ENCODE data around the gene TTLL12. TPM values are rescaled to one million over a fixed set of nuclear protein-coding genes. Genes with fewer than 3 reads are reported as not detected.

Gene TTLL12
- total and polyA plus RNA-seq, 5 donors from 2014 or later: 14.1 to 23.7 (median 21.6) TPM

DNA sequence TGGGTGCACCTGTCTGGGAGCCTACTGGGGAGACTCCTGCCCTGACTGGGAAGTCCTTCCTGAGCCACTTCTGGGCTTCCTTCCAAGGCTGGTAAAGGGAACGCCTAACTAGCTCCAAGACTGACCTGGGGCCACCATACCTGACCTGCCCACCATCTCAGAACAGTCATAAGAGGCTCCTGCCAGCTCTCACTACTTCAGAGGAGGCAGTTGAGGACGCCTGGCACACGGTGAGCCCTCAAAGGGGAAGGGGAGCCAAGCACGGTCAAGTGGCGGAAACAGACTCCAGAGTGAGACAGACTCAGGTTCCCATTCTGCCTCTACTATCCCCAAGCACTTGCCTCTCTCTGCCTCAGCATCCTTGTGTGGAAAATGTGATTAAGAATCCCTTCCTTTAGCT lies 51.4 kb downstream of the TTLL12 start:
- DNase-seq (no peak), ATAC-seq (ENCODE audit: low read depth in 2 of 2) (no peak)
- Mint-ChIP-seq H3K27me3 (no peaks in the 10 kb centered on the region), H3K4me3 (no peak overlapping the region), H3K36me3 (peaks cover 17% of the 10 kb centered on the region), H3K9me3 (no peaks in the 10 kb centered on the region), H3K27ac (peak overlapping the region in 1 of 3 donors; percentile 25), H3K4me1 (peaks cover 0 to 15% (median 6%) of the 10 kb centered on the region in 4 donors)
- Histone ChIP-seq H3K4me1 (ENCODE audit: control insufficient read depth, insufficient read depth, low read length, poor library complexity, severe bottlenecking) (no peaks in the 10 kb centered on the region), H3K27ac (ENCODE audit: insufficient read depth, low read length, poor library complexity, severe bottlenecking) (no peak overlapping the region), H3K9me3 (ENCODE audit: control insufficient read depth in 2 of 2, low read length in 2 of 2) (no peaks in the 10 kb centered on the region), H3K4me3 (ENCODE audit: low read depth, low read length) (no peak overlapping the region), H3K36me3 (ENCODE audit: control insufficient read depth, insufficient read depth, low read length) (peaks cover 31% of the 10 kb centered on the region), H3K27me3 (ENCODE audit: control insufficient read depth, insufficient read depth, low read length) (no peaks in the 10 kb centered on the region)

DNA sequence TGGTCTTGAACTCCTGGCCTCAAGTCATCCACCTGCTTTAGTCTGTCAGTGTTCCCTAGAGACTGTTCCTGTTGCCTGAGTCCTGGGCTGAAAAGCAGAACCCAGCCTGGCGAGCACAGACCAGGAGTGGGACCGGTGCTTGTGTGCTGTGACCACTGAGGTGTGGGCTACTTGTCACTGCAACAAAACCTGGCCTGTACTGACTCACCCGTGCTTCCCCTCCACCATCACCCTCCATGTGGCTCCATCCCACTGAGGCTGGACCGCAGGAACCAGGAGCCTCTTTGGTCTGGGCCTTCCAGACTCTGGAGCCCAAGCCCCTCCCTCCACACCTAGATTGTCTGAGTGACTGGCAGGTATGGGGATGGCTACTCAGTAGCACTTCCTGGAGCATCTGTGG lies 52.4 kb downstream of the TTLL12 start:
- H3K27me3 Mint-ChIP-seq: no peaks in the 10 kb centered on the region
- no peaks in the 10 kb centered on the region for H3K4me1 ChIP-seq (ENCODE audit: control insufficient read depth, insufficient read depth, low read length, poor library complexity, severe bottlenecking)
- DNase-seq (no peak), ATAC-seq (ENCODE audit: low read depth in 2 of 2) (no peak)
- peaks cover 10% of the 10 kb centered on the region for H3K36me3 Mint-ChIP-seq
- H3K27ac Mint-ChIP-seq: no peak overlapping the region
- H3K36me3 ChIP-seq (ENCODE audit: control insufficient read depth, insufficient read depth, low read length): peaks cover 25% of the 10 kb centered on the region
- H3K9me3 ChIP-seq (ENCODE audit: control insufficient read depth in 2 of 2, low read length in 2 of 2): no peaks in the 10 kb centered on the region
- no peak overlapping the region for H3K4me3 Mint-ChIP-seq
- H3K4me3 ChIP-seq (ENCODE audit: low read depth, low read length): no peak overlapping the region
- H3K4me1 Mint-ChIP-seq: peaks cover 0 to 15% (median 5%) of the 10 kb centered on the region in 4 donors
- H3K27ac ChIP-seq (ENCODE audit: insufficient read depth, low read length, poor library complexity, severe bottlenecking): no peak overlapping the region
- no peaks in the 10 kb centered on the region for H3K9me3 Mint-ChIP-seq
- H3K27me3 ChIP-seq (ENCODE audit: control insufficient read depth, insufficient read depth, low read length): no peaks in the 10 kb centered on the region

- DNase-seq: no peak
- no peaks in the 10 kb centered on the region for H3K9me3 Mint-ChIP-seq
- H3K36me3 Mint-ChIP-seq: peaks cover 5% of the 10 kb centered on the region
- Histone ChIP-seq H3K4me1 (ENCODE audit: control insufficient read depth, insufficient read depth, low read length, poor library complexity, severe bottlenecking) (no peaks in the 10 kb centered on the region), H3K27me3 (ENCODE audit: control insufficient read depth, insufficient read depth, low read length) (no peaks in the 10 kb centered on the region), H3K36me3 (ENCODE audit: control insufficient read depth, insufficient read depth, low read length) (peaks cover 18% of the 10 kb centered on the region), H3K4me3 (ENCODE audit: low read depth, low read length) (no peak overlapping the region), H3K27ac (ENCODE audit: insufficient read depth, low read length, poor library complexity, severe bottlenecking) (no peak overlapping the region), H3K9me3 (ENCODE audit: control insufficient read depth in 2 of 2, low read length in 2 of 2) (no peaks in the 10 kb centered on the region)
- no peaks in the 10 kb centered on the region for H3K27me3 Mint-ChIP-seq
- no peak overlapping the region for H3K27ac Mint-ChIP-seq
- no peak overlapping the region for H3K4me3 Mint-ChIP-seq
- H3K4me1 Mint-ChIP-seq: peaks cover 0 to 9% (median 2%) of the 10 kb centered on the region in 4 donors
- no peak for ATAC-seq (ENCODE audit: low read depth in 2 of 2)
These were observed 53.5 kb downstream of the TTLL12 start for GRCh38 chr22:43133401-43133800.

DNA sequence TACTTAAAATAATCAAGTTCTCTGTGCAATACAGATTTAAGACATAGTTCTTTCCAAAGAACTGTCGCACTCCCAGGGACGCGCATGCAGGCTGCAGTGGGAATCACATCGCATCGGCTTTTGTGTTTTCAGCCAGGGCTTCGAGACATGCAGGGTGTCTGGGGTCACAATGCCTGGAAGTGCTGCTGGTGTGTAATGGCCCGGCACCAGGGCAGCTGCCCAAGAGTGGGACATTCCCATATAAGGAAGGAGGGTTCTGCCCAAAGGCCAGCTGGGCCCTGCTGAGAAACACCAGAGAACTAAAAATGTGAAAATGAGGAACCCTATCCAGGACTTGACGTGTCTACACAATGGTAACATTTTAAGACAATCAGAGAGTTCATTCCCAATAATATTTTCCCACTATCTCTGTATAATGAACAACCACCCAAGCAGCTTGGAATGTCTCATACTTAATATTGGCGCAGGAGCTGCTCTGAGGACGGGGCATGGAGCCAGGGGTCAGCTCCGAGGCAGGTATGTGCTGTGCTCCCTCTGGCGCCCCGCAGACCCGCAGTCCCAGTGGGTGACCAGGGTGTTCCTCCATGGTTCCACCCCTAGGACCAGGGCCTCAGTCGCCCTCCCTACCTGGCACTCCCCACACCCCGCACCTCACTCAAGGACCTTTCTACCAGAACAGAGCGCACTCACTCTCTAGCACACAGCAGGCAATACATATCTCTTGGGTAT lies 55.0 kb downstream of the TTLL12 start:
- H3K27me3 Mint-ChIP-seq: no peaks in the 10 kb centered on the region
- no peak overlapping the region for H3K4me3 ChIP-seq (ENCODE audit: low read depth, low read length)
- ATAC-seq (ENCODE audit: low read depth in 2 of 2): no peak
- no peak overlapping the region for H3K4me3 Mint-ChIP-seq
- H3K27ac ChIP-seq (ENCODE audit: insufficient read depth, low read length, poor library complexity, severe bottlenecking): no peak overlapping the region
- H3K4me1 ChIP-seq (ENCODE audit: control insufficient read depth, insufficient read depth, low read length, poor library complexity, severe bottlenecking): no peaks in the 10 kb centered on the region
- H3K27ac Mint-ChIP-seq: no peak overlapping the region
- no peaks in the 10 kb centered on the region for H3K9me3 ChIP-seq (ENCODE audit: control insufficient read depth in 2 of 2, low read length in 2 of 2)
- no peaks in the 10 kb centered on the region for H3K9me3 Mint-ChIP-seq
- no peaks in the 10 kb centered on the region for H3K27me3 ChIP-seq (ENCODE audit: control insufficient read depth, insufficient read depth, low read length)
- peaks cover 0 to 6% (median 2%) of the 10 kb centered on the region in 4 donors for H3K4me1 Mint-ChIP-seq
- no peak for DNase-seq
- H3K36me3 Mint-ChIP-seq: peaks cover 5% of the 10 kb centered on the region
- peaks cover 8% of the 10 kb centered on the region for H3K36me3 ChIP-seq (ENCODE audit: control insufficient read depth, insufficient read depth, low read length)

DNA sequence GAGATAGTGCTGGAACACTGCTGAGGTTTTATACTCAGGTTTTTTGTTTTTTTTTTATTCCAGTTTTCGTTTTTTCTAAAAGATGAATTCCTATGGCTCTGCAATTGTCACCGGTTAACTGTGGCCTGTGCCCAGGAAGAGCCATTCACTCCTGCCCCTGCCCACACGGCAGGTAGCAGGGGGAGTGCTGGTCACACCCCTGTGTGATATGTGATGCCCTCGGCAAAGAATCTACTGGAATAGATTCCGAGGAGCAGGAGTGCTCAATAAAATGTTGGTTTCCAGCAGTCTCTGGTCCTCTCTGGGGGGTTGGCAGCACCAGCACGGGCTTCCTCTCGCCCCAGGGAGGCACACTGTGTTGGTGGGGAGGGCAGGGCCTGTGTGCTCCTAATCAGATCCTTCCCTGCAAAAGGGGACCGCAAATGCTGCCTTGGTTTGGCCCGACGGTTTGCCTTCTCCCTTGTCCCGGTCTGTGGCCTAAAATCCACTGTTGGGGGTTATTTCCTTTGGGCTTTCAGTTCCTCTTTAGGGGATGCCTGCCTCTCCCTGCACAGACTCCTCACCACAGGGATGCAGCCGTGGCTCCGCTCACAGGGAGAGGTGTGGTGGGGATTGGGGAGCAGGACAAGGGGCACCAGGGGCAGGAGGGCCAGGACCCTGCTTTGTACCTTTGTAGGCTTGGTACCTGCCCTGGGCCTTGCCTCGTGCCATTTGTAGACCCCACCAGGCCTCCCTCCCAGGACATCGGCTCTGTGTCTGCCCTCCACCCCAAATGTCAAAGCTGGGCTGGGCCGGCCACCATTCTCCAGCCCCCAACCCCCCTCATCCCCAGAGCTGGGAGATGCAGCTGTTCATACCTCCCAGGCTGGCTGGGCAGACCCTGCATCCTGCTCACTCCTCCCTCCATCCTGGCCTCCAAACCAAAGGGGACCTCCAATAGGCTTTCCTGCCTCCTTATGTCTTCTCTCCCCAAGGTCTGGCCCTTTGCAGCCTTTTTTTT lies 57.2 kb downstream of the TTLL12 start:
- no peak for ATAC-seq (ENCODE audit: low read depth in 2 of 2)

GRCh38 chr22:43128928-43129424 lies 58.0 kb downstream of the TTLL12 start:
- Histone ChIP-seq H3K4me3 (ENCODE audit: low read depth, low read length) (no peak overlapping the region), H3K27me3 (ENCODE audit: control insufficient read depth, insufficient read depth, low read length) (no peaks in the 10 kb centered on the region), H3K36me3 (ENCODE audit: control insufficient read depth, insufficient read depth, low read length) (peaks cover 5% of the 10 kb centered on the region), H3K27ac (ENCODE audit: insufficient read depth, low read length, poor library complexity, severe bottlenecking) (no peak overlapping the region), H3K4me1 (ENCODE audit: control insufficient read depth, insufficient read depth, low read length, poor library complexity, severe bottlenecking) (no peaks in the 10 kb centered on the region), H3K9me3 (ENCODE audit: control insufficient read depth in 2 of 2, low read length in 2 of 2) (no peaks in the 10 kb centered on the region)
- no peak for DNase-seq
- no peaks in the 10 kb centered on the region for H3K9me3 Mint-ChIP-seq
- no peak for ATAC-seq (ENCODE audit: low read depth in 2 of 2)
- peaks cover 5% of the 10 kb centered on the region for H3K36me3 Mint-ChIP-seq
- H3K27ac Mint-ChIP-seq: peak overlapping the region in 1 of 3 donors; percentile 69
- H3K27me3 Mint-ChIP-seq: no peaks in the 10 kb centered on the region
- H3K4me1 Mint-ChIP-seq: peaks cover 0 to 2% (median 0%) of the 10 kb centered on the region in 4 donors
- H3K4me3 Mint-ChIP-seq: no peak overlapping the region

More for the DNA sequence above, 57.2 kb downstream of the TTLL12 start:
- no peak overlapping the region for H3K4me3 ChIP-seq (ENCODE audit: low read depth, low read length)
- H3K36me3 Mint-ChIP-seq: peaks cover 5% of the 10 kb centered on the region
- H3K9me3 ChIP-seq (ENCODE audit: control insufficient read depth in 2 of 2, low read length in 2 of 2): no peaks in the 10 kb centered on the region
- H3K36me3 ChIP-seq (ENCODE audit: control insufficient read depth, insufficient read depth, low read length): peaks cover 5% of the 10 kb centered on the region
- no peak overlapping the region for H3K27ac Mint-ChIP-seq
- no peak for DNase-seq
- H3K27me3 ChIP-seq (ENCODE audit: control insufficient read depth, insufficient read depth, low read length): no peaks in the 10 kb centered on the region
- H3K27ac ChIP-seq (ENCODE audit: insufficient read depth, low read length, poor library complexity, severe bottlenecking): no peak overlapping the region
- H3K4me1 Mint-ChIP-seq: peaks cover 0 to 2% (median 0%) of the 10 kb centered on the region in 4 donors
- no peaks in the 10 kb centered on the region for H3K9me3 Mint-ChIP-seq
- H3K4me3 Mint-ChIP-seq: no peak overlapping the region
- no peaks in the 10 kb centered on the region for H3K27me3 Mint-ChIP-seq
- no peaks in the 10 kb centered on the region for H3K4me1 ChIP-seq (ENCODE audit: control insufficient read depth, insufficient read depth, low read length, poor library complexity, severe bottlenecking)

DNA sequence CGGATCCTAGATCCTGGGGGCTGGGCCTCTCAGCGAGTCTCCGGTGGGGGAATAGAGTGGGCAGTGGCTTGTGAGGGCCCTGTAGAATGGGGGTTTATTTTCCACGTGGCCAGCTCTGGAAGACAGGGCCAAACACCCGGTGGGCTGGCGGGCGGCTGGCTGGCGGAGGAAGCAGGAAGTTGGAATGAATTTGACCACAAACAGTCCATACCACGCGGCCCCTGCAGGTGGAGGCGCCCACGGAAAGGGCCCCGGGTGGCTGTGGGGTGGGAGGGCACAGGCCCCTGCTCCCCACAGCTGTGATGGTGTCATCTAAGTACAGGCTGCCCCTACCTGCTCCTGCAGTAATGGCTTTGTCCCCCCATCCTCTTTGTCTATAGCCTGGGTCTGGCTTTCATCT lies 58.8 kb downstream of the TTLL12 start:
- Mint-ChIP-seq H3K27ac (no peak overlapping the region), H3K4me1 (no peaks in the 10 kb centered on the region), H3K9me3 (no peaks in the 10 kb centered on the region), H3K36me3 (peaks cover under 1% of the 10 kb centered on the region), H3K27me3 (no peaks in the 10 kb centered on the region), H3K4me3 (no peak overlapping the region)
- Histone ChIP-seq H3K27me3 (ENCODE audit: control insufficient read depth, insufficient read depth, low read length) (no peaks in the 10 kb centered on the region), H3K4me3 (ENCODE audit: low read depth, low read length) (no peak overlapping the region), H3K27ac (ENCODE audit: insufficient read depth, low read length, poor library complexity, severe bottlenecking) (no peak overlapping the region), H3K9me3 (ENCODE audit: control insufficient read depth in 2 of 2, low read length in 2 of 2) (no peaks in the 10 kb centered on the region), H3K4me1 (ENCODE audit: control insufficient read depth, insufficient read depth, low read length, poor library complexity, severe bottlenecking) (no peaks in the 10 kb centered on the region), H3K36me3 (ENCODE audit: control insufficient read depth, insufficient read depth, low read length) (peaks cover 5% of the 10 kb centered on the region)
- DNase-seq (no peak), ATAC-seq (ENCODE audit: low read depth in 2 of 2) (no peak)
